Raji (cell line): ENCODE results near the gene CFAP299.

Experiments
- POLR2A ChIP-seq: IDR thresholded peaks from 2 replicates; pipeline ENCODE4 v1.6.1; 2011; ENCODE audit warnings: low read depth, low read length, control low read depth; ENCODE audit not compliant: insufficient read depth

Gene CFAP299

GRCh38 chr4:80909938-80910337 lies 574.4 kb downstream of the CFAP299 start:
- no peak for TF ChIP-seq POLR2A

- TF ChIP-seq POLR2A = no peak
Observed at GRCh38 chr4:80911458-80911857, 575.9 kb downstream of the CFAP299 start.

DNA sequence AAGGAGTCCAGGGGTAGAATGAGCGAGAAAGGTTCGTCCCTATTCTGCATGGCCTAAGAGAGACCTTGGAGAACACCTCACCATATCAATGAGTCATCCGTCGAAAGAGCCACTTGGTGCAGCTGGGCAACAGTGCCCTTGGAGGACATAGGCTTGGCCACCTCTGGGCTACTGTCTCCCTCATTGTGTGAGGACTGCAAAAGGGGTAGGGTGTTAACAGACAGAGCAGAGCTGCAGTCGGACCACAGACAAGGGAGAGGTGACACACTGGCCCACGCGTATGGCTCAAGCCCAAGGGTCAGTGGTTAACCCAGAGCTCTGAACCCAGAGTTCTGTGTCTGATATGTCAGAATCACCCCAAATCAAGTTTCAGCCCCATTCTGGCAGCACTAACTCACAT lies 576.8 kb downstream of the CFAP299 start:
- no peak for TF ChIP-seq POLR2A

DNA sequence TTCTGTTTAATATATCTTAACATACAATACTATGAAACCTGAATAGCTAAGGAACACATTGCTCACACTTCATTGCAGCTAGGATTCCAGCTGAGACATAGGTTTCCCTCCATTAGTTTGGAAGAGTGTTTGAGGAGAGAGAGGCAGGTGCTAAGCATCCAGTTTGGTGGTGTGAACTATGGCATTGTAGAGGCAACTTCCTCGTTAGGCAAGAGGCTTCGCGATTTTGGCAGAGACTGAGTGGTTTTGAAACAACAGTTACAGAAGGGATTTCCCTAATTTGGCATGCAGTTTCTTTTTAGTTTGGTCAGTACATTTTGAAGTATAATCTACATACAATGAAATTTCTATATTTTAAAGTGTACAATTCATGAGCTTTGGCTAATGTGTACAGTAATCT lies 577.9 kb downstream of the CFAP299 start:
- TF ChIP-seq POLR2A = no peak

- no peak for TF ChIP-seq POLR2A
Observed at GRCh38 chr4:80916770-80917169, 581.2 kb downstream of the CFAP299 start.

DNA sequence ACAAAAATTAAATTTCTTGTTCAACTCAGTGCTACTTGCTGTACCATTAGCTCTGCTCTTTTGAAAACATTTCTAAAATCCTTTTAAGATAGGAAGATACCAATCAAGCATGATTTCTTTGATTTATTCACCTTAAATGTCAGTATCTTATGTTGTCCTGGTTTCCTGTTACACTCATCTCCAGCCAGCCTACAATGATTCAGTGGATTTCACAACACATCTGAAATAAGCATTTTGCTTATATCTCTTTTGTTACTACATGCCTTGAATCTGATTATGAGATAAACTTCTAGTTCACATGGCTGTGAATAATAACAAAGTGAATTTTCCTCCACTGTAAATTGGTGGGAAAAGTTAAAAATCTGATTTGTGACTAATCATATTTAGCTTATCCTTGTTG lies 582.5 kb downstream of the CFAP299 start:
- no peak for TF ChIP-seq POLR2A

DNA sequence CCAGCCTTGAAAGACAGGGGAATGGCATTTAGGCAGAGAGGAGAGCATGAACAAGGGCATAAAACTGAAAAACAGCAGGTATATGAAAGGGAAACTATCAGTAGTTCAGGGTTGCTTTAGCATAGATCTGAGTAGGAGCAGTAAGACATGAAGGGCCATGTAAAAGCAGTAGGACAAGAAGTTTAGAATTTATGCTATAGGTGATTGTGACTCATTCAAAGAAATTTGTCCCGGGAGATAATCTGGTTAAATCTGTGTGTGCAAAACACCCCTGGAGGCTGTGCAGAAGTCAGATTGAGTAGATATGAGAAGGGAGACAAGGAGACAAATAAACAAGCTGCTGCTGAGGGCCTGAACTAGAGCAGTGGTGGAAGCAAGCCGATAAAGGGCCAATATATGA lies 585.9 kb downstream of the CFAP299 start:
- no peak for TF ChIP-seq POLR2A

GRCh38 chr4:80922941-80923340 lies 587.4 kb downstream of the CFAP299 start:
- no peak for TF ChIP-seq POLR2A

DNA sequence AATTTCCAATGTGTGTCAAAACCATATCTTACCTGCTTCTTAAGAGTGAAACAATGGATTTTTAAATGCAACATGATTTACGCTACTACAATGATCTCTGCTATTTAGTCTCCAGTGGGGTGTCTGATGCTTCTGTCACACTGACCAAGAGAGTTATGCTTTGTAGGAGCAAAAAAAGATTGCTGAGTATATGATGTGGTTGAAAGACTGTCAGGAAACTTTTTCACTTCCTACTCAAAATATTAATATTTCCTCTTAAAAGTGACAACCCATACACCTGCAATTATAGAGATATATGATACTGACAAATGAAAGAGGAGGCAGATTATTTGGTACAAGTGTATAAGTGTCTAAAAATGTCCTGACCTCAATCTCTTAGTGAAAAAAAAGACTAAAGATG lies 589.8 kb downstream of the CFAP299 start:
- no peak for TF ChIP-seq POLR2A

DNA sequence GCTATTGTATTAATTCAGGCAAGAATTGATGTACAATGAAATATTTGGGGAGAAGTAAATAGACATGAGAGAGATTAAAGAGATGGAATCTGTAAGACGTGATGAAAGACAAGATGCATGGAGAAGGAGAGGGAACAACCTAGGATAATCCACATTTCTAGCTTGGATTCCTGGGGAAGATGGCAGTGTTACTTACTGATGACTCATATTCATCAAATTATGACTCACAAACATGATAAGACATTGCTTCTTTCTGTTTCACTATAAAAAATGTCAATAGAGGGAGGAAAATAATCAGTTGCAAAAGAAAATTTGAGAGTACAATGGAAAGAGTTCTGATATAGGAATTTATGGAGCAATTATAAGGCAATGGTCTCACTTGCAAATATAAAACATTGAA lies 590.9 kb downstream of the CFAP299 start:
- TF ChIP-seq POLR2A = no peak

GRCh38 chr4:80926891-80927290 lies 591.4 kb downstream of the CFAP299 start:
- TF ChIP-seq POLR2A = no peak

- no peak for TF ChIP-seq POLR2A
Observed at GRCh38 chr4:80927420-80927819, 591.9 kb downstream of the CFAP299 start.

- no peak for TF ChIP-seq POLR2A
Observed at GRCh38 chr4:80931631-80932081, 596.1 kb downstream of the CFAP299 start.

GRCh38 chr4:80948141-80948540 lies 612.6 kb downstream of the CFAP299 start:
- TF ChIP-seq POLR2A = no peak

DNA sequence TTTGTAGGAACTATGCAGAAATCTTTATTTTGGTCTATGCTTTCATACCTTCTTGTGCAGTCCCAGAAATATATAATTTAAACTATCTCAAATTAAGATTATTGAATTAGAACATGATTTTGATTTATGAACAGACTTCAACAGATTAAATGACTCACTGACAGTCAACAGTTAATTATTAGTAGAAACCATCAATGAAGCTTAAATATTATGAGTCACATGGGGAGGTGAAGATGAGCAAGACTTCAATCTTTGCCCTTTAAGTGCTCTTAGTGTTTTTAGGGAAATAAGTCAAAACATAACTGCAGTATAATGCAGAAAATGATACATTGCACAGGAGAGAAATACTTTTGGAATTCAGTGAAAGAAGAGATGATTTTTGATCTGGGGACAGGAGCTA lies 613.5 kb downstream of the CFAP299 start:
- no peak for TF ChIP-seq POLR2A

GRCh38 chr4:80956421-80956820 lies 620.9 kb downstream of the CFAP299 start:
- no peak for TF ChIP-seq POLR2A

- no peak for TF ChIP-seq POLR2A
Observed at GRCh38 chr4:80963051-80963450, 627.5 kb downstream of the CFAP299 start.

GRCh38 chr4:80967346-80967745 lies 631.8 kb downstream of the CFAP299 start:
- TF ChIP-seq POLR2A = no peak

GRCh38 chr4:80980239-80980638 lies 644.7 kb downstream of the CFAP299 start:
- no peak for TF ChIP-seq POLR2A

DNA sequence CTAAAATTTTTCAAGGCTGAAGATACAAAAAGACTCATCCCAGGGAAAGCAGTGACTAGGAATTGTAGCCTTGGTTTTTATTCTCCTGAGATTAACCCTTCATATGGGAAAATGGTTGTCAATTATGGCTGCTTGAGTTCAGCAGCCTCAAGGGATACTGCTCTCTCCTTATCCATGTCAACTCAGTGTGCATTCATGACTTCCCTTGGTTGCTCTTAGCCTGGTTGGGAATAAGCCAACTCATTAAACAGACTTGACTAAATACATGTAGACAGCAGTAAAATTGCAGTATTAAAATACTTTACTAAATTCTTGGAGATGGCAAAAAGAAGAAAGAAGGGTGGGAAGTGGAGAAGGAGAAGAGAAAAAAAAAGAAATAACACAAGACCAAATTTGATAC lies 650.5 kb downstream of the CFAP299 start:
- TF ChIP-seq POLR2A = no peak
